B cell (primary cell): ENCODE data around the gene TNRC6A. TPM values are rescaled to one million over a fixed set of nuclear protein-coding genes. Genes with fewer than 3 reads are reported as not detected.

Experiments used
- ATAC-seq: fragments of 200-7000 bp; cut with Tn5 transposase; one replicate; pipeline ENCODE4 v1.10.0; 2021; ENCODE audit warnings: low read depth, mild to moderate bottlenecking, moderate number of reproducible peaks, moderate library complexity
- CTCF ChIA-PET: fragments of 350-600 bp; sonication (Branson Sonifier 250); formaldehyde crosslinking; loops from one replicate; lab custom pipeline; 2021; ENCODE audit warnings: antibody characterized with exemption, inconsistent platforms; lab: Charles Lee
- POLR2A ChIA-PET: fragments of 350-600 bp; sonication (Branson Sonifier 250); formaldehyde crosslinking; loops from one replicate; lab custom pipeline; 2021; ENCODE audit warnings: antibody characterized with exemption; lab: Charles Lee
- DNase-seq: peaks from one replicate; pipeline ENCODE4 v3.0.0; 2013
- H2AFZ ChIP-seq: 2 replicates; pipeline ENCODE4 v1.6.1; 2012; ENCODE audit warnings: mild to moderate bottlenecking, low read depth, low read length; ENCODE audit not compliant: insufficient read depth, poor library complexity, severe bottlenecking
- H3K27ac ChIP-seq, 2 donors: 1 replicate in 1 of 2; 2 replicates in 1 of 2; pipeline ENCODE4 v1.5.1; 2012 to 2013; ENCODE audit warnings: low read length in 2 of 2, mild to moderate bottlenecking in 2 of 2, moderate library complexity in 1 of 2
- H3K27me3 ChIP-seq, 4 experiments: fragments of 200-600 bp in 1 of 4; sonication (generic) in 1 of 4; replicated peaks in 1 of 4; 1 replicate in 2 of 4; 2 replicates in 2 of 4; pipeline versions ENCODE4 v1.6.1 to v1.7.0; 2013 to 2016; ENCODE audit warnings: low read length in 3 of 4, mild to moderate bottlenecking in 2 of 4, mixed read lengths in 1 of 4, moderate library complexity in 1 of 4; ENCODE audit not compliant: insufficient read depth in 4 of 4, control insufficient read depth in 3 of 4; ENCODE audit errors: control extremely low read depth in 1 of 4
- H3K36me3 ChIP-seq, 2 experiments: replicated peaks in 1 of 2; 1 replicate in 1 of 2; 2 replicates in 1 of 2; pipeline versions ENCODE4 v1.6.1 to v1.7.1; 2013; ENCODE audit warnings: low read length in 1 of 2; ENCODE audit not compliant: insufficient read depth in 2 of 2, control insufficient read depth in 1 of 2; ENCODE audit errors: control extremely low read depth in 1 of 2, extremely low read depth in 1 of 2
- H3K4me1 ChIP-seq, 2 donors: fragments of 200-600 bp in 1 of 2; sonication (generic) in 1 of 2; 1 replicate in 1 of 2; 2 replicates in 1 of 2; pipeline versions ENCODE4 v1.5.1 to v1.6.1; 2013 to 2017; ENCODE audit warnings: low read length in 2 of 2; ENCODE audit not compliant: control insufficient read depth in 2 of 2, insufficient read depth in 2 of 2
- H3K4me2 ChIP-seq: replicated peaks from 2 replicates; pipeline ENCODE3; 2012; ENCODE audit warnings: mild to moderate bottlenecking, low read depth, low read length; ENCODE audit not compliant: poor library complexity, severe bottlenecking
- H3K4me3 ChIP-seq, 5 experiments: fragments of 200-600 bp in 1 of 5; sonication (generic) in 1 of 5; 1 replicate in 3 of 5; 2 replicates in 2 of 5; pipeline versions ENCODE4 v1.5.1 to v1.7.0; 2011 to 2016; ENCODE audit warnings: low read length in 4 of 5, mild to moderate bottlenecking in 4 of 5, low read depth in 2 of 5, control low read depth in 1 of 5, moderate library complexity in 1 of 5; ENCODE audit not compliant: insufficient read depth in 1 of 5; ENCODE audit errors: control extremely low read depth in 1 of 5, extremely low read depth in 1 of 5
- H3K79me2 ChIP-seq: fragments of 200-600 bp; sonication (generic); one replicate; pipeline ENCODE4 v1.6.0; 2016; ENCODE audit warnings: low read length; ENCODE audit not compliant: control insufficient read depth, insufficient read depth
- H3K9ac ChIP-seq: fragments of 200-600 bp; sonication (generic); 2 replicates; pipeline ENCODE4 v1.6.1; 2017; ENCODE audit warnings: mild to moderate bottlenecking, low read length, moderate library complexity
- H3K9me3 ChIP-seq, 3 donors: one replicate each; pipeline versions ENCODE4 v1.6.1 to v1.7.1; 2013; ENCODE audit warnings: low read length in 2 of 3; ENCODE audit not compliant: control insufficient read depth in 2 of 3, insufficient read depth in 1 of 3; ENCODE audit errors: control extremely low read depth in 1 of 3
- H4K20me1 ChIP-seq: 2 replicates; pipeline ENCODE4 v1.6.0; 2012; ENCODE audit warnings: mild to moderate bottlenecking, low read length; ENCODE audit not compliant: insufficient read depth, control insufficient read depth, poor library complexity, severe bottlenecking
- H3K27ac Mint-ChIP-seq: one replicate; pipeline ENCODE4 v1.8.0; 2021; ENCODE audit warnings: mixed read lengths
- H3K27me3 Mint-ChIP-seq: one replicate; pipeline ENCODE4 v1.8.0; 2021; ENCODE audit warnings: mixed read lengths
- H3K4me1 Mint-ChIP-seq: one replicate; pipeline ENCODE4 v1.8.0; 2021; ENCODE audit warnings: mixed read lengths
- H3K4me3 Mint-ChIP-seq: one replicate; pipeline ENCODE4 v1.8.0; 2021; ENCODE audit warnings: mixed read lengths
- H3K9me3 Mint-ChIP-seq: one replicate; pipeline ENCODE4 v1.8.0; 2022; ENCODE audit warnings: mixed read lengths; ENCODE audit not compliant: insufficient read depth
- CTCF ChIP-seq: fragments of 200-600 bp; IDR thresholded peaks from one replicate; pipeline ENCODE4 v1.8.0; 2022; ENCODE audit warnings: antibody characterized with exemption, mild to moderate bottlenecking
- EZH2 ChIP-seq: IDR thresholded peaks from 2 replicates; pipeline ENCODE4 v1.6.1; 2012; ENCODE audit warnings: borderline replicate concordance, low read depth, mild to moderate bottlenecking, moderate library complexity, low read length; ENCODE audit not compliant: insufficient read depth, poor library complexity, severe bottlenecking
- WGBS: methylation state at CpG from one replicate; pipeline ENCODE4 v1.1.5; 2013; ENCODE audit warnings: missing lambda C conversion rate; ENCODE audit not compliant: insufficient coverage; 5-methylcytosine and 5-hydroxymethylcytosine counted together
- intact Hi-C: fragments of 100-400 bp; cut with micrococcal nuclease; formaldehyde crosslinking; loops from one replicate; pipeline ENCODE4 v1.10.0; 2022
- polyA plus RNA-seq: library from polyadenylated mRNA; depleted of rRNA; stranded (reverse); fragments of >200 nt; gene quantifications from 2 replicates; pipeline ENCODE4 v1.2.3, GENCODE V29; 2012
- total RNA-seq, 2 donors: library from RNA; stranded (reverse); fragments of 120-200 nt in 1 of 2; gene quantifications; 1 replicate in 1 of 2; 2 replicates in 1 of 2; pipeline versions ENCODE4 v1.2.3 to v1.2.4, GENCODE V29; 2013 to 2022

The TNRC6A gene
- total and polyA plus RNA-seq, 2 donors (not counting 1 experiment from before 2014, with no cell fraction given), result 79.3 to 104 TPM

- H3K4me1 Mint-ChIP-seq, result no peaks in the 10 kb centered on the region
- CTCF ChIA-PET, result no interaction called here
- Histone ChIP-seq H3K27me3 (no peaks in the 10 kb centered on the region), H3K27ac (no peak overlapping the region), H3K4me3 (no peak overlapping the region), H3K79me2 (no peaks in the 10 kb centered on the region), H3K9me3 (no peaks in the 10 kb centered on the region), H2AFZ (no peak overlapping the region), H4K20me1 (no peaks in the 10 kb centered on the region), H3K4me1 (no peaks in the 10 kb centered on the region), H3K4me2 (no peak overlapping the region), H3K36me3 (peaks cover 10 to 89% of the 10 kb centered on the region in 2 experiments), H3K9ac (no peak overlapping the region)
- POLR2A ChIA-PET, result no interaction called here
- WGBS, result 96% methylated on average over 9 of the region's 9 CpGs
- DNase-seq (no peak), ATAC-seq (no peak)
- no peak overlapping the region for H3K4me3 Mint-ChIP-seq
- no peaks in the 10 kb centered on the region for H3K9me3 Mint-ChIP-seq
- H3K27me3 Mint-ChIP-seq, result no peaks in the 10 kb centered on the region
- intact Hi-C loops, result no loop called here
- no peak for TF ChIP-seq EZH2
- no peak for TF ChIP-seq CTCF
- H3K27ac Mint-ChIP-seq, result no peak overlapping the region
Measured at GRCh38 chr16:24821129-24821528, 91.7 kb downstream of the TNRC6A start.

GRCh38 chr16:24822542-24822941 lies 93.1 kb downstream of the TNRC6A start:
- no peaks in the 10 kb centered on the region for H3K27me3 ChIP-seq
- no peak for TF ChIP-seq EZH2
- TF ChIP-seq CTCF, result no peak
- H3K27ac Mint-ChIP-seq, result peak overlapping the region; percentile 37
- DNase-seq (no peak), ATAC-seq (no peak)
- H3K79me2 ChIP-seq, result no peaks in the 10 kb centered on the region
- no peaks in the 10 kb centered on the region for H3K4me1 Mint-ChIP-seq
- H3K27me3 Mint-ChIP-seq, result no peaks in the 10 kb centered on the region
- H3K27ac ChIP-seq, result no peak overlapping the region
- WGBS, result 96% methylated on average over 10 of the region's 10 CpGs
- no peaks in the 10 kb centered on the region for H3K4me1 ChIP-seq
- H3K4me3 ChIP-seq, result no peak overlapping the region
- intact Hi-C loops, result no loop called here
- ChIA-PET CTCF (no interaction called here), POLR2A (no interaction called here)
- no peaks in the 10 kb centered on the region for H3K9me3 Mint-ChIP-seq
- H3K4me2 ChIP-seq, result no peak overlapping the region
- peaks cover 10 to 83% of the 10 kb centered on the region in 2 experiments for H3K36me3 ChIP-seq
- no peaks in the 10 kb centered on the region for H4K20me1 ChIP-seq
- no peak overlapping the region for H2AFZ ChIP-seq
- H3K4me3 Mint-ChIP-seq, result no peak overlapping the region
- no peak overlapping the region for H3K9ac ChIP-seq
- H3K9me3 ChIP-seq, result no peaks in the 10 kb centered on the region
